SK-N-SH (cell line): Measurements from ENCODE around the gene EML3. TPM values are rescaled to one million over a fixed set of nuclear protein-coding genes. Genes with fewer than 3 reads are reported as not detected.

ENCODE experiments used
- CTCF ChIA-PET: fragments of 300-600, 350-600 bp; formaldehyde crosslinking; extraction: SDS; loops from one replicate; lab custom pipeline; 2021; lab: Yijun Ruan, JAX
- POLR2A ChIA-PET: fragments of 350-600 bp; sonication (Branson Sonifier 250); formaldehyde crosslinking; extraction: SDS; loops from one replicate; lab custom pipeline; 2020; ENCODE audit warnings: antibody characterized with exemption, inconsistent platforms; lab: Yijun Ruan, JAX
- DNase-seq: peaks from one replicate; pipeline ENCODE4 v3.0.0; 2012
- H2AFZ ChIP-seq: fragments of 200-600 bp; sonication (generic); 2 replicates; pipeline ENCODE4 v1.8.1; 2016; ENCODE audit warnings: antibody characterized with exemption, mild to moderate bottlenecking, low read depth
- H3F3A ChIP-seq: fragments of 200-600 bp; sonication (generic); replicated peaks from 2 replicates; pipeline ENCODE3; 2016; ENCODE audit warnings: antibody characterized with exemption, mild to moderate bottlenecking; ENCODE audit not compliant: insufficient read depth
- H3K27ac ChIP-seq, 2 experiments: fragments of 200-500 bp in 1 of 2; fragments of 200-600 bp in 1 of 2; sonication (Bioruptor generic) in 1 of 2; sonication (generic), shearing (Covaris generic) in 1 of 2; 2 replicates each; pipeline versions ENCODE4 v1.5.1 to v1.6.1; 2014 to 2016; ENCODE audit warnings: low read depth in 2 of 2, inconsistent platforms in 1 of 2, low read length in 1 of 2, mild to moderate bottlenecking in 1 of 2, mixed read lengths in 1 of 2
- H3K27me3 ChIP-seq: fragments of 200-600 bp; sonication (generic), shearing (Covaris generic); 2 replicates; pipeline ENCODE4 v1.6.1; 2016; ENCODE audit warnings: mixed run types; ENCODE audit not compliant: insufficient read depth
- H3K36me3 ChIP-seq, 2 experiments: fragments of 200-500 bp in 1 of 2; fragments of 200-600 bp in 1 of 2; sonication (Bioruptor generic) in 1 of 2; sonication (generic) in 1 of 2; replicated peaks in 1 of 2; 2 replicates each; pipeline versions ENCODE3 to v1.5.1; 2014 to 2016; ENCODE audit warnings: low read length in 1 of 2, mild to moderate bottlenecking in 1 of 2; ENCODE audit not compliant: insufficient read depth in 2 of 2, control insufficient read depth in 1 of 2
- H3K4me1 ChIP-seq, 2 experiments: fragments of 200-500 bp in 1 of 2; fragments of 200-600 bp in 1 of 2; sonication (Bioruptor generic) in 1 of 2; sonication (generic), shearing (Covaris generic) in 1 of 2; 2 replicates each; pipeline versions ENCODE4 v1.5.1 to v1.6.1; 2014 to 2016; ENCODE audit warnings: low read depth in 1 of 2, low read length in 1 of 2, mixed run types in 1 of 2; ENCODE audit not compliant: insufficient read depth in 2 of 2, control insufficient read depth in 1 of 2
- H3K4me2 ChIP-seq: fragments of 200-600 bp; sonication (generic), shearing (Covaris generic); 2 replicates; pipeline ENCODE4 v1.6.1; 2017; ENCODE audit warnings: mixed run types
- H3K4me3 ChIP-seq, 2 experiments: fragments of 200-500 bp in 1 of 2; fragments of 200-600 bp in 1 of 2; sonication (Bioruptor generic) in 1 of 2; sonication (generic), shearing (Covaris generic) in 1 of 2; 2 replicates each; pipeline versions ENCODE4 v1.5.1 to v1.8.1; 2014 to 2016; ENCODE audit warnings: low read depth in 2 of 2, inconsistent platforms in 1 of 2, low read length in 1 of 2, mild to moderate bottlenecking in 1 of 2, mixed read lengths in 1 of 2, moderate library complexity in 1 of 2
- H3K79me2 ChIP-seq: fragments of 200-600 bp; sonication (generic); 2 replicates; pipeline ENCODE4 v1.8.1; 2017; ENCODE audit warnings: mild to moderate bottlenecking; ENCODE audit not compliant: insufficient read depth
- H3K9ac ChIP-seq: fragments of 200-600 bp; sonication (generic); 2 replicates; pipeline ENCODE4 v1.6.1; 2017; ENCODE audit warnings: mixed run types
- H3K9me2 ChIP-seq: fragments of 200-600 bp; sonication (generic); 2 replicates; pipeline ENCODE4 v1.6.1; 2017; ENCODE audit warnings: mixed run types
- H3K9me3 ChIP-seq: fragments of 200-600 bp; sonication (generic); 2 replicates; pipeline ENCODE4 v1.6.1; 2017; ENCODE audit warnings: mixed run types, mild to moderate bottlenecking, moderate library complexity
- H4K20me1 ChIP-seq: fragments of 200-600 bp; sonication (generic); 2 replicates; pipeline ENCODE4 v1.6.1; 2017; ENCODE audit warnings: mild to moderate bottlenecking, mixed run types; ENCODE audit not compliant: insufficient read depth
- CHD2 ChIP-seq: fragments of 150-350 bp; IDR thresholded peaks from 2 replicates; pipeline ENCODE4 v1.6.1; 2018; ENCODE audit warnings: low read length; ENCODE audit not compliant: partially characterized antibody
- ELF1 ChIP-seq: IDR thresholded peaks from 2 replicates; pipeline ENCODE4 v1.4.0; 2012
- EP300 ChIP-seq, 2 experiments: IDR thresholded peaks; 2 replicates each; pipeline versions ENCODE4 v1.4.0 to v1.6.1; 2012; ENCODE audit warnings: borderline replicate concordance in 1 of 2, low read depth in 1 of 2, low read length in 1 of 2
- EZH2phosphoT487 ChIP-seq: fragments of 200-600 bp; sonication (generic); IDR thresholded peaks from 2 replicates; pipeline ENCODE4 v1.6.1; 2017; ENCODE audit warnings: low read depth, mixed run types, mild to moderate bottlenecking, antibody characterized with exemption, moderate library complexity, borderline replicate concordance
- FOSL2 ChIP-seq: IDR thresholded peaks from 2 replicates; pipeline ENCODE4 v1.4.0; 2012; ENCODE audit warnings: low read depth, mild to moderate bottlenecking, moderate library complexity, borderline replicate concordance
- FOXJ3 ChIP-seq: sonication (generic); formaldehyde crosslinking; IDR thresholded peaks from 2 replicates; pipeline ENCODE4 v1.5.1; 2020; ENCODE audit warnings: mild to moderate bottlenecking, missing genetic modification reagents
- FOXM1 ChIP-seq: IDR thresholded peaks from 2 replicates; pipeline ENCODE4 v1.4.0; 2012; ENCODE audit warnings: low read depth, mild to moderate bottlenecking
- GATA2 ChIP-seq: sonication (generic); formaldehyde crosslinking; IDR thresholded peaks from 2 replicates; pipeline ENCODE4 v1.5.0; 2020; ENCODE audit warnings: mild to moderate bottlenecking, missing genetic modification reagents
- NRF1 ChIP-seq: IDR thresholded peaks from 2 replicates; pipeline ENCODE4 v1.6.1; 2012; ENCODE audit warnings: low read depth, mild to moderate bottlenecking, low read length
- RAD21 ChIP-seq: IDR thresholded peaks from 2 replicates; pipeline ENCODE4 v1.6.1; 2012; ENCODE audit warnings: mild to moderate bottlenecking, low read length
- RFX5 ChIP-seq: IDR thresholded peaks from 2 replicates; pipeline ENCODE4 v1.6.1; 2012; ENCODE audit warnings: mild to moderate bottlenecking, improper control_type of control experiment, low read length
- TCF12 ChIP-seq: IDR thresholded peaks from 2 replicates; pipeline ENCODE4 v1.4.0; 2012
- YY1 ChIP-seq: IDR thresholded peaks from 2 replicates; pipeline ENCODE4 v1.4.0; 2012; ENCODE audit warnings: low read depth, mild to moderate bottlenecking
- WGBS: methylation state at CpG from one replicate; pipeline ENCODE4 v1.1.6; 2017; ENCODE audit warnings: low lambda C conversion rate; 5-methylcytosine and 5-hydroxymethylcytosine counted together
- polyA plus RNA-seq, 3 experiments: library from polyadenylated mRNA; depleted of rRNA; stranded (reverse); fragments of >200 nt; gene quantifications; 2 replicates each; pipeline ENCODE4 v1.2.3, GENCODE V29; 2012
- TF ChIP-seq, protein P1 (sequence below): fragments of 200-600 bp; sonication (generic); IDR thresholded peaks from 2 replicates; pipeline ENCODE4 v1.6.1; 2017; ENCODE audit warnings: antibody characterized with exemption, mild to moderate bottlenecking, moderate library complexity
- TF ChIP-seq, protein P2 (sequence below): fragments of 150-350 bp; IDR thresholded peaks from 2 replicates; pipeline ENCODE4 v1.6.1; 2017; ENCODE audit warnings: antibody characterized with exemption, low read length, low read depth, borderline replicate concordance
- TF ChIP-seq, protein P3 (sequence below): IDR thresholded peaks from 2 replicates; pipeline ENCODE4 v1.4.0; 2012; ENCODE audit warnings: low read depth
- TF ChIP-seq, protein P4 (sequence below): IDR thresholded peaks from 2 replicates; pipeline ENCODE4 v1.6.1; 2012; ENCODE audit warnings: mild to moderate bottlenecking, low read depth, low read length, moderate library complexity
- TF ChIP-seq, protein P5 (sequence below): IDR thresholded peaks from 2 replicates; pipeline ENCODE4 v1.4.0; 2012; ENCODE audit warnings: low read depth, borderline replicate concordance
- TF ChIP-seq, protein P6 (sequence below): IDR thresholded peaks from 2 replicates; pipeline ENCODE4 v1.4.0; 2012; ENCODE audit warnings: low read depth, borderline replicate concordance
- TF ChIP-seq, protein P7 (sequence below): fragments of 150-350 bp; IDR thresholded peaks from 2 replicates; pipeline ENCODE4 v1.6.1; 2016; ENCODE audit warnings: mild to moderate bottlenecking, low read depth, low read length

EML3 gene
- polyA plus RNA-seq, 1 of the 3 experiments (the other 2 are of a cell fraction), result 43.0 TPM

DNA sequence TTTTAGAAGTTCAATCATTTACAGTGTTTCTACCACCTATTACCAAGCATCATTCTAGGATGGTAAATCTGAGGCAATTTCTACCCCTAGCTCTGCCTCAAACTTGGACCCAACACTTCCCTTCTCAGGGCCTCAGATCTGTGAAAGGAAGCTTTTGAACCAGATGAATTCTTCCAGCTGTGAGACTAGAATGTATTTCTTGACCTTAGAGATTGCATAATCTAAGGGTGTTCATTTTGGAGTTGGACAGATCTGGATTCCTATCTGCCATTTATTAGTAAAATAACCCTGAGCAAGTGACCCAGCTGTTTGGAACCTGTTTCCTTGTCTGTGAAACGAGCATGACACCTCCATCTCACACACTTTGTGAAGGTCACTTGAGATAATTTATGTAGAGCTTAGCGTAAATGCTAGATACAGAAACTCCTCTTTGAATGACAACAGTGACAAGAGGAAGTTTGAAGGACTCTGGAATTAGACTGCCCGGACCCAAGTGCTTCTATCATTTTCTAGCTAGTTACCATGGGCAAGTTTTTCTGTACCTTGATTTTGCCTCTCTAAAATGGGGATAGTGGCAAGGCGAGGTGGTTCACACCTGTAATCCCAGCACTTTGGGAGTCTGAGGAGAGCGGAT, 44.3 kb upstream of the EML3 start:
- Histone ChIP-seq H3K36me3 (peaks cover 0 to 14% of the 10 kb centered on the region in 2 experiments), H3K27ac (no peak overlapping the region), H3K27me3 (no peaks in the 10 kb centered on the region), H3K9me2 (no peaks in the 10 kb centered on the region), H2AFZ (no peak overlapping the region), H3F3A (peaks cover 14% of the 10 kb centered on the region), H3K4me2 (no peak overlapping the region), H4K20me1 (no peaks in the 10 kb centered on the region), H3K4me3 (no peak overlapping the region), H3K9me3 (no peaks in the 10 kb centered on the region), H3K4me1 (peaks cover under 1 to 4% of the 10 kb centered on the region in 2 experiments; a peak in 2 of 4 replicates), H3K79me2 (peaks cover 12% of the 10 kb centered on the region), H3K9ac (no peak overlapping the region)
- ChIA-PET CTCF (interaction anchor here (0.9 to 1.5 kb wide), 4 partner anchors 20 to 262 kb away, joined by 3 read pairs; no protein-coding TSS in a partner anchor), POLR2A (interaction anchor here (1.3 to 2.9 kb wide), 3 partner anchors 8 to 65 kb away, joined by 3 to 11 read pairs (median 11); partner anchors contain the start of genes C11orf98, CSKMT, LBHD1 and TUT1)
- DNase-seq, result no peak
- TF ChIP-seq FOXM1 (no peak), FOSL2 (no peak), CHD2 (no peak), EP300 (IDR thresholded peaks at IDR 0.05; ENCODE audit: borderline replicate concordance in 1 of 2, low read depth in 1 of 2, low read length in 1 of 2) (no peak), ELF1 (no peak), TCF12 (no peak), RAD21 (no peak), GATA2 (CRISPR knock-in tag) (no peak), EZH2phosphoT487 (no peak), FOXJ3 (CRISPR knock-in tag) (no peak), YY1 (no peak), NRF1 (no peak), RFX5 (no peak)
- TF ChIP-seq, protein P1, sequence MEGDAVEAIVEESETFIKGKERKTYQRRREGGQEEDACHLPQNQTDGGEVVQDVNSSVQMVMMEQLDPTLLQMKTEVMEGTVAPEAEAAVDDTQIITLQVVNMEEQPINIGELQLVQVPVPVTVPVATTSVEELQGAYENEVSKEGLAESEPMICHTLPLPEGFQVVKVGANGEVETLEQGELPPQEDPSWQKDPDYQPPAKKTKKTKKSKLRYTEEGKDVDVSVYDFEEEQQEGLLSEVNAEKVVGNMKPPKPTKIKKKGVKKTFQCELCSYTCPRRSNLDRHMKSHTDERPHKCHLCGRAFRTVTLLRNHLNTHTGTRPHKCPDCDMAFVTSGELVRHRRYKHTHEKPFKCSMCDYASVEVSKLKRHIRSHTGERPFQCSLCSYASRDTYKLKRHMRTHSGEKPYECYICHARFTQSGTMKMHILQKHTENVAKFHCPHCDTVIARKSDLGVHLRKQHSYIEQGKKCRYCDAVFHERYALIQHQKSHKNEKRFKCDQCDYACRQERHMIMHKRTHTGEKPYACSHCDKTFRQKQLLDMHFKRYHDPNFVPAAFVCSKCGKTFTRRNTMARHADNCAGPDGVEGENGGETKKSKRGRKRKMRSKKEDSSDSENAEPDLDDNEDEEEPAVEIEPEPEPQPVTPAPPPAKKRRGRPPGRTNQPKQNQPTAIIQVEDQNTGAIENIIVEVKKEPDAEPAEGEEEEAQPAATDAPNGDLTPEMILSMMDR, result no peak
- TF ChIP-seq, protein P2, sequence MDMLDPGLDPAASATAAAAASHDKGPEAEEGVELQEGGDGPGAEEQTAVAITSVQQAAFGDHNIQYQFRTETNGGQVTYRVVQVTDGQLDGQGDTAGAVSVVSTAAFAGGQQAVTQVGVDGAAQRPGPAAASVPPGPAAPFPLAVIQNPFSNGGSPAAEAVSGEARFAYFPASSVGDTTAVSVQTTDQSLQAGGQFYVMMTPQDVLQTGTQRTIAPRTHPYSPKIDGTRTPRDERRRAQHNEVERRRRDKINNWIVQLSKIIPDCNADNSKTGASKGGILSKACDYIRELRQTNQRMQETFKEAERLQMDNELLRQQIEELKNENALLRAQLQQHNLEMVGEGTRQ, result no peak
- TF ChIP-seq, protein P3, sequence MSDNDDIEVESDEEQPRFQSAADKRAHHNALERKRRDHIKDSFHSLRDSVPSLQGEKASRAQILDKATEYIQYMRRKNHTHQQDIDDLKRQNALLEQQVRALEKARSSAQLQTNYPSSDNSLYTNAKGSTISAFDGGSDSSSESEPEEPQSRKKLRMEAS, result no peak
- TF ChIP-seq, protein P4, sequence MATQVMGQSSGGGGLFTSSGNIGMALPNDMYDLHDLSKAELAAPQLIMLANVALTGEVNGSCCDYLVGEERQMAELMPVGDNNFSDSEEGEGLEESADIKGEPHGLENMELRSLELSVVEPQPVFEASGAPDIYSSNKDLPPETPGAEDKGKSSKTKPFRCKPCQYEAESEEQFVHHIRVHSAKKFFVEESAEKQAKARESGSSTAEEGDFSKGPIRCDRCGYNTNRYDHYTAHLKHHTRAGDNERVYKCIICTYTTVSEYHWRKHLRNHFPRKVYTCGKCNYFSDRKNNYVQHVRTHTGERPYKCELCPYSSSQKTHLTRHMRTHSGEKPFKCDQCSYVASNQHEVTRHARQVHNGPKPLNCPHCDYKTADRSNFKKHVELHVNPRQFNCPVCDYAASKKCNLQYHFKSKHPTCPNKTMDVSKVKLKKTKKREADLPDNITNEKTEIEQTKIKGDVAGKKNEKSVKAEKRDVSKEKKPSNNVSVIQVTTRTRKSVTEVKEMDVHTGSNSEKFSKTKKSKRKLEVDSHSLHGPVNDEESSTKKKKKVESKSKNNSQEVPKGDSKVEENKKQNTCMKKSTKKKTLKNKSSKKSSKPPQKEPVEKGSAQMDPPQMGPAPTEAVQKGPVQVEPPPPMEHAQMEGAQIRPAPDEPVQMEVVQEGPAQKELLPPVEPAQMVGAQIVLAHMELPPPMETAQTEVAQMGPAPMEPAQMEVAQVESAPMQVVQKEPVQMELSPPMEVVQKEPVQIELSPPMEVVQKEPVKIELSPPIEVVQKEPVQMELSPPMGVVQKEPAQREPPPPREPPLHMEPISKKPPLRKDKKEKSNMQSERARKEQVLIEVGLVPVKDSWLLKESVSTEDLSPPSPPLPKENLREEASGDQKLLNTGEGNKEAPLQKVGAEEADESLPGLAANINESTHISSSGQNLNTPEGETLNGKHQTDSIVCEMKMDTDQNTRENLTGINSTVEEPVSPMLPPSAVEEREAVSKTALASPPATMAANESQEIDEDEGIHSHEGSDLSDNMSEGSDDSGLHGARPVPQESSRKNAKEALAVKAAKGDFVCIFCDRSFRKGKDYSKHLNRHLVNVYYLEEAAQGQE, result no peak
- TF ChIP-seq, protein P5, sequence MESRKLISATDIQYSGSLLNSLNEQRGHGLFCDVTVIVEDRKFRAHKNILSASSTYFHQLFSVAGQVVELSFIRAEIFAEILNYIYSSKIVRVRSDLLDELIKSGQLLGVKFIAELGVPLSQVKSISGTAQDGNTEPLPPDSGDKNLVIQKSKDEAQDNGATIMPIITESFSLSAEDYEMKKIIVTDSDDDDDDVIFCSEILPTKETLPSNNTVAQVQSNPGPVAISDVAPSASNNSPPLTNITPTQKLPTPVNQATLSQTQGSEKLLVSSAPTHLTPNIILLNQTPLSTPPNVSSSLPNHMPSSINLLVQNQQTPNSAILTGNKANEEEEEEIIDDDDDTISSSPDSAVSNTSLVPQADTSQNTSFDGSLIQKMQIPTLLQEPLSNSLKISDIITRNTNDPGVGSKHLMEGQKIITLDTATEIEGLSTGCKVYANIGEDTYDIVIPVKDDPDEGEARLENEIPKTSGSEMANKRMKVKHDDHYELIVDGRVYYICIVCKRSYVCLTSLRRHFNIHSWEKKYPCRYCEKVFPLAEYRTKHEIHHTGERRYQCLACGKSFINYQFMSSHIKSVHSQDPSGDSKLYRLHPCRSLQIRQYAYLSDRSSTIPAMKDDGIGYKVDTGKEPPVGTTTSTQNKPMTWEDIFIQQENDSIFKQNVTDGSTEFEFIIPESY, result no peak
- TF ChIP-seq, protein P6, sequence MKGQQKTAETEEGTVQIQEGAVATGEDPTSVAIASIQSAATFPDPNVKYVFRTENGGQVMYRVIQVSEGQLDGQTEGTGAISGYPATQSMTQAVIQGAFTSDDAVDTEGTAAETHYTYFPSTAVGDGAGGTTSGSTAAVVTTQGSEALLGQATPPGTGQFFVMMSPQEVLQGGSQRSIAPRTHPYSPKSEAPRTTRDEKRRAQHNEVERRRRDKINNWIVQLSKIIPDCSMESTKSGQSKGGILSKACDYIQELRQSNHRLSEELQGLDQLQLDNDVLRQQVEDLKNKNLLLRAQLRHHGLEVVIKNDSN, result no peak
- TF ChIP-seq, protein P7, sequence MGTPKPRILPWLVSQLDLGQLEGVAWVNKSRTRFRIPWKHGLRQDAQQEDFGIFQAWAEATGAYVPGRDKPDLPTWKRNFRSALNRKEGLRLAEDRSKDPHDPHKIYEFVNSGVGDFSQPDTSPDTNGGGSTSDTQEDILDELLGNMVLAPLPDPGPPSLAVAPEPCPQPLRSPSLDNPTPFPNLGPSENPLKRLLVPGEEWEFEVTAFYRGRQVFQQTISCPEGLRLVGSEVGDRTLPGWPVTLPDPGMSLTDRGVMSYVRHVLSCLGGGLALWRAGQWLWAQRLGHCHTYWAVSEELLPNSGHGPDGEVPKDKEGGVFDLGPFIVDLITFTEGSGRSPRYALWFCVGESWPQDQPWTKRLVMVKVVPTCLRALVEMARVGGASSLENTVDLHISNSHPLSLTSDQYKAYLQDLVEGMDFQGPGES, result no peak
- 86% methylated on average over 5 of the region's 5 CpGs for WGBS
